DMS153 (cell line): ENCODE measurements around the gene C2orf81.
"Not testable (repeated sequence)": the region's sequence is repeated elsewhere in the genome, so short reads cannot be mapped to it uniquely, and the experiment has no call there.

ENCODE experiments used
- DNase-seq: peaks from one replicate; lab custom pipeline; 2025; lab: John Stamatoyannopoulos, UW

Gene C2orf81

DNA sequence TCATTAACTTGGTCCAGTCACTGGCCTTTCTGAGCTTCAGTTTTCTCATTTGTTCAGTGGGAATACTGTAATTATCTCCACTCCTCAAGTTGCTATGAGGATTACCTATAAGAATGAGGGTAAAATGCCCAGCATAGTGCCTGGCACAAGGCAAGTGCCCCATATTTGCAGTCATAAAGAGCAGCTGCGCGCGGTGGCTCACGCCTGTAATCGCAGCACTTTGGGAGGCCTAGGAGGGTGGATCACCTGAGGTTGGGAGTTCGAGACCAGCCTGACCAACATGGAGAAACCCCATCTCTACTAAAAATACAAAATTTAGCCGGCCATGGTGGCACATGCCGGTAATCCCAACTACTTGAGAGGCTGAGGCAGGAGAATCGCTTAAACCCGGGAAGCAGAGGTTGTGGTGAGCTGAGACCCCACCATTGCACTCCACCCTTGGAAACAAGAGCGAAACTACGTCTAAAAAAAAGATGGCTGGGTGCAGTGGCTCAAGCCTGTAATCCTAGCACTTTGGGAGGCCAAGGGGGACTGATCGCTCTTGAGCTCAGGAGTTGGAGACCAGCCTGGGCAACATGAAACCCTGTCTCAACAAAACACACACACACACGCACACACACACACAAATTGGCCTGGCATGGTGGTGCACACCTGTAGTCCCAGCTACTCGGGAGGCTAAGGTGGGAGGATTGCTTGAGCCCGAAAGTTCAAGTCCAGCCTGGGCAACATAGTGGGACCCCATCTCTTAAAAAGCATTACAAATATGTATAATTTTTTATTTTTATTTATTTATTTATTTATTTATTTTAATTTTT lies 21.3 kb upstream of the C2orf81 start:
- DNase-seq: not testable (repeated sequence)

DNA sequence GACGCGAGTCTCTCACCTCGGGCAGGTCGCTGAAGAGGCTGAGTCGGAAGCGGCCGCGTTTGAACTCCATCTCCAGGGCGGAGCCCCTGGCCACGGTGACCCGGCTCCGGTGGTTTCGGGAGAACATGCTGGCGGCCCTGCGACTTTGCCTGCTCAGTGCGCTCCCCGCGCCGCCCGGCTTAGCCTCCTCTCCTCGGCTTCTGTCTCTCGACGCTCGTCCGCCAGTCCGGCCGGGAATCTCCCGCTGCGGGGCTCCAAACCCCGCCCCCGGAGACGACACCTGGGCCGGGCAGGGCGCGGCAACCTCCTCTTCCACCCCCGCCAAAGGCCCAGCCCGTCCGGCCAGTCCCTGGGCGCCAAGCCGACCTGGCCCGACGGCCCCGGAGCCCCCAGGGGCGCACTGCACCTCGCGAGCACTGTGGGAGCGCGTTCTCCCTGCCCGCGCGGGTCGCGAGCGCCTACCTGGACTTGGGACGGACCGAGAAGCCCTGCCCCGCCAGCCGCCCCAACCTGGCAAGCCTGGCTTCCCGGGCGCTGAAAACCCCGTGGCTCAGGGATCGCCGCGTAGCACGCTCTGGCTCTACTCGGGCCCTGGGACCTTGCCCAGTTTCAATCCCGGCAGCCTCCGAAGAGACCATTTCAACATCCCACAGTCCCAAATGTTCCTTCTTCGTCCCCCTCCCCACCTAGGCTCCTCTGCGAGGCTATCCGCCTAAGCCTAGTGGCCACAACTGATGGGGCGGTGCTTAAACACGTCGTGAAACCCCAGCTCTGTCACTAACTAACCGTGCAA lies 20.5 kb upstream of the C2orf81 start, which contains the start of gene RTKN:
Gene RTKN, minus strand, starts transcription at position 248 of the 793 bp plus-strand sequence. Its CDS starts 121 bp downstream, at position 127.
- DNase-seq: peak; percentile 42

DNA sequence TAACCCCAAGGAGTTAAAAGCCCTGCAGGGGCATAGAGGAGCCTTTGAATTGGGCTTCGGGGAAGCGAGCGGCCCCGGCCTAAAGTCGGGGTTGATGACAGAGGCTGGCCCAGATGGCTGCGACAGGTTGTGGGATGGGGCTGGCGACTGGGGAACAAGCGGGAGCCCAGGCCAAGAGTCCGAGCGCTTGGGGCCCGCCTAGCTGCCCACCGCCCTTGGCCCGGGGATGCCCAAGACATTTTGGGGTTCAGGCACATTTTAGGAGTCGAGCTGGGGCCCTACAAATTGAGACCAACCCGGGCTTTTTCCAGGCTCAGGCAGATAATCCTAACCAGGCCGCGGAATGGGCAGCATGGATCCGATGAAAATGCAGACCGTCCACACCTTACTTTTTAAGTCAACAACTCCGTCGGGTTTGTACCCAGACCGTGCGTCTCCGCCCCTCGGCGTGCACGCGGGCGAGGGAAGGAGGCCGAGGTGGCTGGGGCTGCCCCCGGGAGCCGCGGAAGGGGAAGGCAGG lies 19.8 kb upstream of the C2orf81 start:
- DNase-seq: no peak

DNA sequence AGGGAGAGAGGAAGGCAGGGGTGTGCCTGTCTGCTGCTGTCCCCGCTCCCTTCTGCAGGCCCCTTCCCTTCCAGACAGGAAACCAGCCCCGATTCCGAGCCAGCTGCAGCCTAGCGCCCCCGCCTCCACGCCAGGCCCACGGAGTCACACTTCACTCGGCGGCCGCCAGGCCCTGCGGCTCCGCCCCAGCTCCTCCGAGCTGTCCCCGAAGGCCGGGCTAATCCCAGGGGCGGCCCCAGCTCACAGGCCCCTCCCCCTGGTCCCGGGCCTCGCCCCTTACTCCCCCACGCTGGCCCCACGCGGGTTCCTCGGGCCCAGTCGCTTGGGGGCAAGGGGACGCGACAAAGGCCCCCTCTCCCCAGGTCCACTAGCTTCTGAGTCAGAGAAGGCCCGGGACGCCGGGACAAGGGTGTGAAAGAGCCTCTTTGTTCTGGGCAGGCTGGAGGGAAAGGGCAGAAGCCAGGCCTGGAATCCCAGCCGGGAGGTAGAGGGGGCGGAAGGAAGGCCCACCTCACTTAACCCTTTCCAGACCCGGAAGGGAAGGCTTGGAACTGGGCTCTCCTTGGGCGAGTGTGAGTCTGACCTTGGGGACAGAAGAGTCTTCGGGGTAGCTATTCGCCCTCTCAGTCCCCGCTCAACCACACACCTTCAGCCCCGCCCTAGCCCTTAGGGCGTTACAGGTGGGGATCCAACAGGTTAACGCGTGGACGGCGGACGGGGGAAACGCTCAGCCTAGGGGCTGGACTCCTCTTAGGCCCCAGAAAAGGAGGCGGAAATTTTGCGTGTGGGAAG lies 19.2 kb upstream of the C2orf81 start:
- peak; percentile 68 for DNase-seq

DNA sequence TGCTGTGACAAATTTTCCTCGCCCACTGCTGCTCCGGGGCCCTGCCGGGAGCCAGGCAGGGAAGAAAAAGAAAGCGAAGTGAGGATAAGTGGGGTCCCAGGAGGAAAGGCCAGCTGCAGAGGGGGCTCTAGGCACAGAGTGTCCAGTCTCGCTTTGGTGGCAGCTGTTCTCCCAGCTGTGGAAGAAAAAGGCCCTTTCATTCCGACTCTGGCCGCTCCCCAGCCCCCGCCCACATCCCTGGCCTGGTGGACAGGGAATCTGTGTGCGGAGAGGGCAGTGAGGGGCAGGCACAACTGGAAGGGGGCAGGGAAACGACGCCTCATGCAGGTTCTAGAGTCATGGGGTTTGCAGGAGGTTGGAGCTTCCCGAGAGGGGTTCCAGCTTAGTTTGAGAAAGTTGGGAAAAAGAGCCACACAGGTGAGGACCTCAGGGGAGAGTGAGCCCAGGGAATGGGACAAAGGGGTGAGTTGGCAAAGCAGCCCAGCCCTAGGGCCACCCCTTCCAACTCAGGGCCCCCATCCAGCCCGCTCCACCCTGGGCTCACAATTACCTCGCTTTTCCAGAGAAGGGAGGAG lies 18.5 kb upstream of the C2orf81 start:
- DNase-seq: no peak

DNA sequence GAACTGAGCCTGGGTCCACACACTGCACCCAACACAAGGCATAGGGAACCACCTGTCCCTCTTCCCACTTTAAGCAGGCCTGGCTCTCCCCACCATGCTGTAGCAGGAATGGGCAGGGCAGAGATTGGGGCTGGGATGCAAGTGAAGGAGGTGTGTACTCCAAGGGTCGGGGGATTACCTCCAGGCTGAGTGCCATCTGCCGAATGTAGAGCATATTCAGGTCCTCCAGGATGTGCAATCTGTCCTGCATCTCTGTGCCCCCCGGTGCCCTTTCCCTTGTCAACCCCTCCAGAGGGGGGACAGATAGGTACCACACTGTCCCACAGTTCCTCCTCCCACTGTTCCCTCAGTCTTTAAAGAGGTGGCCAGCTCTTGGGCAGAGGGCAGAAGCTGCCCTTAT lies 18.0 kb upstream of the C2orf81 start:
- no peak for DNase-seq

DNA sequence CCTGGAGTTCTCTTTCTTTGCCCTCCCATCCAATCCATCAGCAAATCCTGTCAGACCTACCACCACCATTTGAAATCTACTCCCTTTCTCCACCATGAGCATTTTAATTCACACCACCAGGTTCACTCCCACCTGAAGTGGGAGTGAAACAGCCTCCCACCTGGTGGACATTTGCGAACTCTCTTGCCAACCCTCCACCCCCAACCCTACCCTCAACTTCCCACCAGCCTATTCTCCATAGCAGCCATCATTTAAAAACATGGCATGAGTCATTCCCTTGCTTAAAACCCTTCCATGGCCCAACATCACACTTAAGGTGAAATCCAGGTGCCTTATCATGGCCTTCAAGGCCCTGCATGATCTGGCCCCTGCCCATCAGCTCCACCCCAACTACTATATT lies 16.8 kb upstream of the C2orf81 start:
- no peak for DNase-seq

DNA sequence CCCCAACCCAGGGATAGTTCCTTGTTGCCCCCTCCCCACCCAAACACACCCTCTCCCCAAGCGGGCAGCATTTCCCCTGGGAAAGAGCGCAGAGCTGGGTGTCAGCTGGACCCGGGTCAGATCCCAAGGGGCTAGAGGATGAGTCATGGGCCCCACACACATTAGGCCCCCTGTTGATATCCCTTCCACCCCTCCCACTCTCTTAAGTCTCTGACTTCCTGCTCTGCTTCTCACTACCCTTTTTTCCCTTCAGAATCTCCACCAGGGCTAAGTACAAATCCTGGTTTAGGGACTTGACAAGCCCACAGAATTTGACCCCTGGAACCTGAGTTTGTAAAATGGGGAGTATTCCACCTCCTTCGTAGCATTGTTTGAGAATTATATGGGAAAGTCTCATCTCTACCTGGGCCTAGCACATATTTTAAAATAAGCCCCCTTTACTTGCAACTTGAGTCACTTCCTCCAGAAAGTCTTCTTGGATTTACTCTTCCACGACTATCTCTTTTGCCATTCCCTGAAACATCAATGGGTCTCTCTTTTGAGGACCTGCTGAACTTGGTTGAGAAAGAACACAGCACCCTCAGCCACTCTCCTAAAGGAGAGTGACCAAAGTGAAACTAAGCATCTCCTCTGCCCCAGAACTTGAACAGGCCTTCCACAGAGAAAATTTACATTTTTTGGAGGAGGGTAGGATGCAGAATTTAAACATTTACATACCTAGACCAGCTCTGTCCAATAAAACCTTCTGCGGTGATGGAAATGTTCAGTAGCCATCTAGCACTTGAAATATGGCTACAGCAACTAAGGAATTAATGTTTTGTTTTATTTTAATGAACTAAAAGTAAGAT lies 15.7 kb upstream of the C2orf81 start:
- no peak for DNase-seq

DNA sequence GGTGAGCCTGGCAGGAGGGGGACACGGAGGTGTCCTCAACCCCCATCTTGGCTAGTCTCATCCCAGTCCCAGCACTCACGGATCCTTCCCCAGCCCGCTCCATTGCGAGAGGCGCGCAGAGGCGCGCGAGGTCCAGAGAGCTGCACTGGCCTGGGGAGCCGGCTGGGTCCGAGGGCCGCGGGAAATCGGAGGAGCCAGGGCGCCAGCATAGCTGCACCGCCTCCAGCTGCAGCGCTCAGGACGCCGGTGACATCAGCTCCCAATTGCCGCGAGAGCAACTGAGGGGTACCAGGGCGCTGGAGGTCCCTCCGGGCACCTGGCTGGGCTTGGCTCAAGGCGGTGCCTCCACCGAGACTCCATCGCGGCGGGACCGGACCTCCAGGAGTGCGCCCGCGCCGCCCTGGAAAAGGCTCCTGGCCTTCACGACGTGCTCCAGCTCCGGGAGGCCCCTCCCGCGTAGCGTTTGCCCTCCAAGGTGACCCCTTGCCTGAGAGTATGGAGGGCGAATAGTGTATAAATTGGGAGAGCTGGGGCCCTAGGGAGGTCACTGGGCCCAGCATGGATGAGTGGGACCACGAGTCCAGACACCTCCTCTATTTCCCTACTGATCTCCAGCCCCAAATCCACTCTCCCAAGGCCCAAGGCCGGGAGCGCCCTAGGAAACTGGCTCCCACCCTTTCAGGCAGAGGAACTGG lies 14.8 kb upstream of the C2orf81 start:
- no peak for DNase-seq

DNA sequence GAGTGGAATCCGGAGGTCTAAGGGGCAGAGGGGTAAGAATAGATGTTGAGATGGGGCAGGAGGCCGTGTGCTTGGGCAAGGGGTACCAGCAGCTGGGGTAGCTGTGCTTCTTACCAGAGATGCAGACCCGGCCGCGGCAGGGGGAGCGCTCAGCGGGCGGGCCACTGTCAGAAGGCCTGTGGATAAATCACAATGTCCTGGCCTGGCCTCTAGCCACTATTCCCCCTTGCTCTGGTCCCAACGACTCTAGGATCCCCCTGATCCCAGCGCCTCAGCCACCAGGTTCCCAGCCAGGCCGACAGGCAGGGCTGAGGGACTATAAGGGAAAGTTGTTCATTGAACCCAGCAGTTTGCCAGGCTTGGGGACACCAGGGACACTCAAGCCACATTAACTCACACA lies 9.1 kb upstream of the C2orf81 start:
- no peak for DNase-seq

DNA sequence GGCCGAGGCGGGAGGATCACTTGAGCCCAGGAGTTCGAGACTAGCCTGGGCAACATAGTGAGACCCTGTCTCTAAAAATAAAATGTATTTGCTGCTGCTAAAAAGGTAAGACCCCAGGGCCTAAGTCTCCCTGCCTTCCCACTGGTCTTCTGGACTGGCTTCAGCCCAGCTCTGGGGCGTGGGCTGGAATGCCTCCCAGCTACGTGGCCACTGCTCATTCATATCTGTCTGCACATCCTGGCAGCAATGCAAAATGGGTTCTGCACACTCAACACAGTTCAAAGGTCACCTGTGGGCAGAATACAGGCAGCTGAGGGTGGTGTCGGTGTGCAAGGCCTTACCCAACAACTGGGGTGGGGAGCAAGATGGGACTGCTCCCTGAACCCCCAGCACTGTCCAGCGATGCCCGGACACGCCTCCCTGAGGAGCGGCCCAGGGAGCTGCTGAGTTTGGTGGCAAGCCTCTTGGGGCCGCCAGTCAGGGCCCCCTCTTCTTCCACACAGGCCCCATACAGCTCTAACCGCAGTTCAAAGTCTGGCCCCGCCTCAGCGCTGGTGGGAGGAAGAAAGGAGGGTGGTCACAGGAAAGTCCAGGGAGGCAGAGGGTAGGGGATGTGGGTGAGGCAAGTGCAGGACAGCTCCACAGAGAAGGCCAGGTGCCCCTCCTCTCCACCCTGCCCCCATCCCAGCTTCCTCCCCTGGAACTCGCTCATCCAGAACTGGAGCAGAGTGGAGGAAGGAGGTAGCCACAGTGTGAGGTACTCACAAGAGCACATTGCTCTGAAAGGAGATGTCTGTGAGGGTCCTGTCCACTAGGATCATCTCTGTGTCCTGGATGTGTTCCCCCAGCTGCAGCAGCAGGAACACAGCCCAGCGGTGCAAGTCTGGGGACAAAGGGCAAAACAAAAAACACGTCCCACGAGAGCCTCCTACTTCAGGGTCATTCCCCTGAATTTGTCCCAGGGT lies 8.3 kb upstream of the C2orf81 start:
- no peak for DNase-seq

DNA sequence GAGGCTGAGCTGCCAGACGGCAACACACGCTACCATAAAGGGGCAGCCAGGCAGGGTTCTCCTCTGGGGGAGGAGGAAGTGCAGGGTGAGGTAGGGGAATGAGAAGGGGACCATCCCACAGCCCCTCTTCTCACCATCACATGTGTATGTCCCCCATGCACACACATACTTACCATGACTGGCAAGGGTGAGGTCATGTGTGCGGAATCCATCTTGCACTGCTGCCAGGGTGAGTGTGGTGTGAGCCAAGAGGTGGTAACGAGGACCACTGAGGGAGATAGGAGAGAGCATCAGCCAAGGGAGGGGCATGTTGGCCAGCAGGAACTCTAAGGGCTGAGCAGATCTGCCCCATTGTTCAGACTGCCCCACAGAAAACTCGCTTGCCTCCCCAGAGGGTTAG lies 7.3 kb upstream of the C2orf81 start:
- no peak for DNase-seq

DNA sequence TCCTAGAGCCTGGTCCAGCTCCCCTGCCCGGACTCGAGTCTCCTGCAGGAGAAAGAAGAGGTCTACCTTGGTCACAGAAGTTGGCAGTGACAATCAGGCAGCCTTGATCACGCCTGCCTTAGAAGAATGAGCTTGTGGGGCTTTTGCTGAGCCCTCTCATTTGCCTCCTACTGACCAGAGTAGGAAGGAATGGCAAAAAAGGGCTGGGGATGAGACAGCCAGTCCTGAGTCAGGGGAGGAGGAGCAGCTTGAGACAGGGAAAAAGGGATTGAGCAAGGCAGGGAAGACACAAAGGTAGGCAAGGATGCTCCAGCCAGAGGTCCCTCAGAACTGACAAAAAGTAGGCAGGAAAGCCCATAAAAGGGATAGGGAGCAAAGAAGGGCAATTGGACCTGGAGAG lies 6.1 kb upstream of the C2orf81 start:
- no peak for DNase-seq

DNA sequence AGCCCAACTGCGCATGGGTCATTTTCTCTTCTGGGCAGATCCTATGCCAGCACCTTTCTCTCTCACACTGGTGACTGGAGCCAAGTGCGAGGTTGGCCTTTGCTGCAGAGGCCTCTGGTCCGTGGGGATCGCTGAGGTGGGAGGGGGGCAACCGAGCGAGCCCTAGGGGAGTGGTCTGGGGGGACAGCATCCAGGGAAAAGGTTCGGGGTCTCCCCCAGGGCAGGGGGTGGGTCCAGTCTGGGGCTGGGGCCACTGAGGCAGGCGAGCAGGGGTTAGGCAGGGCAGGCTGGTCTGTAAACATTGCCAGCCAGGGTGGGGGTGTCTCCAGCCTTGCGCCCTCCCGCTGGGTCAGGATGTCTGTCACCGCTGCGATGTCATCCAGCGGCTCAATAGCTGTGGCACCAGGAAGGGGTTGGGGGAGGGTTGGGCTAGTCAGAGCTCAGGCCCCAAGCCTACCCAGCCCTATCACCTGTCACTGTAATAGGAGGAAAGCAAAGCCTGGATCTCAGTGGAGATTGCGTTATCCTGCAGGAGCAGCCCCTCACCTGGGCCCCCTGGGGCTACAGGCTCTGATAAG lies 4.9 kb upstream of the C2orf81 start:
- no peak for DNase-seq

DNA sequence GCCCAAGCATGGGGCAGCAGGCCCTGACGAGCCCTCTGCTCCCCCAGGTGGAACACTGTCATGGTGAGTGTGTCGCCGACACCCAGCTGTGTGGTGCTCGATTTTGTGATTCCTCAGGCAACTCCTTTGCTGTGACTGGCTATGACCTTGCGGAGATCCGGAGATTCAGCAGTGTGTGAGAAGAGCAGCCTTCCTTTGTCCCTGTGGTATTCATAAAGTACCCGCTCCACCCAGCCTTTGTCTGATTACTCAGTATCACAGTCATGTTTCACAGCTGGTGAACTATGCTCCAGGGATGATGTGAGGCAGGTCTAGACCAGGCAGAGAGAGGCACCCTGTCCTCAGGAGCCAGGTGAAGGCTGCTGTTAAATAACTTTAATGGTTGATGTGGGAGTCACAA lies 4.1 kb upstream of the C2orf81 start:
- no peak for DNase-seq

DNA sequence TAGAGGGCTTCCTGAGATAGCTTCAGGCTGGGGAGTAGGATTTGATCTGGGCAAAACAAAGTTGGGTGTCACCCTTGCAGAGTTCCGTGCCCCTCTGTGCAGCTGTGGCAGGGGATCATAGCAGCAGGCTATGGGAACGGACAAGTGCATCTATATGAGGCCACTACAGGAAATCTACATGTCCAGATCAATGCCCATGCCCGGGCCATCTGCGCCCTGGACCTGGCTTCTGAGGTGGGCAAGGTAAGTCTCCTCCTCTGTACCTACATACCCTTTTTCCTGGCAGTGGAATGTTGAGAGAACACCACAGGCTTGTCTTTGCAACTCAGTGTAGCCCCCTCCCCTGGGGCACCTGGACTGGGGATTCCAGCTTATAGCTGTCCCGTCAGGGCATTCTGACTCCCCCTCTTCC lies 3.6 kb upstream of the C2orf81 start:
- no peak for DNase-seq

DNA sequence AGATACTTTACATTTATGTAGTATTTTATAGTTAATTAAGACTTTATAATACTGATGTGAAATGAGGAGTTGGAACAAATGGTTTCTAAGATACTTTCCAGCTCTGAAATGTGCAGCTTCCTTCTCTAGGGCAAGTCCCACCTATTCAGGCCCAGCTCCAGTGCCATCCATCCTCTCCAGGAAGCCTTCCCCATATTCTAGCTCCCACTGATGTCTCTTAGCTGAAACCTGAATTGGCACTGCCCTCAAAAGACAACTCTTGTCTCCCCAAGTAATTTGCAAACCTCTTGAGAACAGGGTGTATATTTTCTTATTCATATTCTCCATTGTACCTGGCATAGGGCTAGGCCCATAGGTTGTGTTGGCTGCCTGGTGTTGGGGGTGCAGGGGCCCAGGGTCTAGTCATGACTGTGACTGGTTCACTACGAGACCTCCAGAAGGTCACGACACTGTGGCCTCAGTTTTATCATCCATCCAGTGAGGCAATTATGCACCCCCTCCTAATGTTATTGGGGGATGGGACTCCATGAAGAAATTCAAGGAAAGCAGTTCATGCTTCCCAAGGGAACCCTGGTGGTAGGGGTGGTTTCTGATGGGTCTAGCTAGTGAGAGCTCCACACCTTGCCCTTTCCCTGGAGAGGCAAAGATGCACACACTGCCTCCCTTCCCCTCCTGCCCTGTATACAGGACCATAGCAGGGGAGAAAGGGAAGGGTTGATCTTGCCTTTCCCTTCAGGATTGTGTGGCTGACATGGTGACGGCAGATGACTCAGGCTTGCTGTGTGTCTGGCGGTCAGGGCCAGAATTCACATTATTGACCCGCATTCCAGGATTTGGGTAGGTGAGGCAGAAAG lies 2.9 kb upstream of the C2orf81 start:
- no peak for DNase-seq
